ENCODE results near the gene MIGA1. TPM values are rescaled to one million over a fixed set of nuclear protein-coding genes. Genes with fewer than 3 reads are reported as not detected.

Gene MIGA1, protein sequence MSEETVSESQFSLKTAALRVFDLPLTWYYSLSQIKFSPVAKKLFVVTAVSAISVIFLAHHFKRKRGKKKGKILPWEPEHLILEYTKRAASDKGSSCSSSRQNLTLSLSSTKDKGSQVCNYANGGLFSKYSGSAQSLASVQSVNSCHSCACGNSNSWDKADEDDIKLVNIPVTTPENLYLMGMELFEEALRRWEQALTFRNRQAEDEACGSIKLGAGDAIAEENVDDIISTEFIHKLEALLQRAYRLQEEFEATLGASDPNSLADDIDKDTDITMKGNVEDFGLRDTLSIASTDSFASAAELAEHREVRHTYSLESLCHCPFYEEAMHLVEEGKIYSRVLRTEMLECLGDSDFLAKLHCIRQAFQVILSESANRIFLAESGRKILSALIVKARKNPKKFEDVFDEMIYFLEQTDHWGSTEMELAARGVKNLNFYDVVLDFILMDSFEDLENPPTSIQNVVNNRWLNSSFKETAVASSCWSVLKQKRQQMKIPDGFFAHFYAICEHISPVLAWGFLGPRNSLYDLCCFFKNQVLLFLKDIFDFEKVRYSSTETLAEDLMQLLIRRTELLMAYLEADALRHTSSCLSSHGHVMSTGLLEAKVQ
- polyA plus RNA-seq (2011; rRNA removed) (7.4 and 8.2 TPM in 2 replicates), polyA plus RNA-seq (2017; fragmentation: RNase III; extraction: RNeasy Plus Mini Kit Qiagen cat#74134 plus additional on column Dnase treatment) (6.1 to 6.5 TPM (median 6.2 TPM) in 3 replicates), polyA minus RNA-seq (2011; rRNA and poly(A)+ RNA removed) (5.9 and 6.1 TPM in 2 replicates)
- 1.3 and 1.7 TPM in 2 replicates for polyA plus RNA-seq (2012; cell fraction: cytosol; rRNA removed)
- polyA plus RNA-seq (2012; cell fraction: nucleus; rRNA removed): 0.88 and 1.2 TPM in 2 replicates

DNA sequence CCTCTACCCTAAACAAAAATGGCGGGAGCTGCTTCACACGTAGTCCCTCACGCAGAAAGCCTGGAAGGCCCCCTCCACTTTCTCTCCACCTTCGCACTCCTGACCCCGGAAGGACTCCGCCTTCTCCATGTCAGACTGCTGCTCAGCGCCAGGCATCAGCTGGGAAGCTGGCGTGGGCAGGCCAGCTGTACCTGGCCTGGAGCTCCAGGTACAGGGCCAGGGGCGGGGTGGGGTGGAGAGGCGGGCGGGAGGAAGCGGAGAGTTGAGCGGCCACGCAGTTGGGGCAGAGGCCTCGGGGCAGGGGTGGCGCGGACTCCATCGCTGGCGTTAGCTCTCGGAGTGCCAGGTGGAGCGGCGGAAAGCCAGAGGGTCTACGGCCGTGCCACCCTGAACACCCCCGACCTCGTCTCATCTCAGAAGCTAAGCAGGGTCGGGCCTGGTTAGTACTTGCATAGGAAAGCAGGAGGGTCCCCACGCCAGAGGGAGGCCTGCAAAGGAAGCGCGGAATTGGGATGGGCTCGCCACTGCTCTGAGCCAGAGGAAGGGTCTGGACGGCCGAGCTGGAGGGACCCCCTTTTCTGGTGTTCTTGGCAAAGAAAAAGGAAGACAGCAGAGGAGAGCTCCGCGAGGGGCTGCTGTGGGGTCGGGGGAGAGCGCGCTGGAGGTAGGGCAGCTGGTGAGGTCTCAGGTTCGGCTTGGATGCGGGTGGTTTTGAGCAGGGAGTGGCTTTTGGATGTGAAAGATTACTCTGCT is at the start of gene MIGA1:
Gene MIGA1 (plus strand): TSS at position 121 of the 753 bp plus-strand sequence. CDS start 3,604 bp downstream, outside the sequence.
- DNase-seq (ENCODE audit: low read depth in 1 of 2, low spot score in 1 of 2) (peak; percentile 57 to 86), FAIRE-seq (no peak), ATAC-seq (peak; percentile 99)
- peak within 1 kb of the TSS; percentile 86 for H3K4me2 ChIP-seq
- peaks cover 26% of the 10 kb centered on the region; the same call in 2 of the 3 replicates for H3K4me1 ChIP-seq
- H3K9me3 ChIP-seq: no peaks in the 10 kb centered on the region
- H3K27ac ChIP-seq: peak within 1 kb of the TSS; percentile 72 to 97
- peak within 1 kb of the TSS; percentile 76 for H3K4me3 ChIP-seq
- CTCF ChIA-PET: interaction anchor here (0.5 to 1.3 kb wide), 2 partner anchors 18 to 28 kb away, joined by 3 read pairs; no protein-coding TSS in a partner anchor
- POLR2A ChIA-PET: interaction anchor here (1.0 to 1.3 kb wide), 3 partner anchors 9 to 22 kb away, joined by 3 to 8 read pairs (median 3); partner anchors contain the start of gene USP33
- TF ChIP-seq SMC3 (IDR thresholded peaks at IDR 0.05) (no peak), FOSL2 (IDR thresholded peaks at IDR 0.05) (no peak), FOSL2 (CRISPR knock-in tag; IDR thresholded peaks at IDR 0.05) (no peak), TFCP2L1 (CRISPR knock-in tag; IDR thresholded peaks at IDR 0.05) (no peak), POLR2A (IDR thresholded peaks at IDR 0.05; ENCODE audit: low read length) (peak; percentile 54), JUN (IDR thresholded peaks at IDR 0.05) (peak; percentile 35 to 56; a peak in 2 of 5 replicates), RNF2 (IDR thresholded peaks at IDR 0.05; ENCODE audit: borderline replicate concordance, low read depth) (no peak), HOXA7 (CRISPR knock-in tag; IDR thresholded peaks at IDR 0.05) (no peak), NR3C1 (IDR thresholded peaks at IDR 0.05) (no peak)
- TF ChIP-seq, protein P1, sequence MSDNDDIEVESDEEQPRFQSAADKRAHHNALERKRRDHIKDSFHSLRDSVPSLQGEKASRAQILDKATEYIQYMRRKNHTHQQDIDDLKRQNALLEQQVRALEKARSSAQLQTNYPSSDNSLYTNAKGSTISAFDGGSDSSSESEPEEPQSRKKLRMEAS (IDR thresholded peaks at IDR 0.05): peak; percentile 56
- WGBS (ENCODE audit: missing lambda C conversion rate): 1% methylated on average over 10 of the region's 40 CpGs

DNA sequence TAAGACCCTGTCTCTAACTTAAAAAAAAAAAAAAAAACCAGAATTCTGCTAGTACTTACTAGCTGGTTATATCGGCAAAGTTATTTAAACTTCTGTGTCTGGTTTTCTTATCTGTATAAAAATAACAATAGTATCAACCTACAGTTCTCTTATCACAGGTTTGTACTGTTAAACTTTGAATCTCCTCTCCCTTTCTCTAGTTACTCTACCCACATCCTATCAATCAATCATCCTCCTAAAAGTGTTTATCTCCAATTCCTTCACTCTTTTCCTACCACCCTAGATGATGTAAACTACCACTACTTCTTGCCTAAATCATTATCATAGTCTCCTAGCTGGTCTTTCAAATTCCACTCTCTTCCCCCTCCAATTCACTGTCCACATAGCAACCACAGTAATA is 47.4 kb upstream of the MIGA1 start:
- FAIRE-seq (no peak), ATAC-seq (no peak), DNase-seq (ENCODE audit: low read depth in 1 of 2, low spot score in 1 of 2) (no peak)
- H3K4me2 ChIP-seq: no peak overlapping the region
- POLR2A ChIA-PET: no interaction called here
- H3K4me3 ChIP-seq: no peak overlapping the region
- H3K4me1 ChIP-seq: no peaks in the 10 kb centered on the region
- TF ChIP-seq, protein P2, sequence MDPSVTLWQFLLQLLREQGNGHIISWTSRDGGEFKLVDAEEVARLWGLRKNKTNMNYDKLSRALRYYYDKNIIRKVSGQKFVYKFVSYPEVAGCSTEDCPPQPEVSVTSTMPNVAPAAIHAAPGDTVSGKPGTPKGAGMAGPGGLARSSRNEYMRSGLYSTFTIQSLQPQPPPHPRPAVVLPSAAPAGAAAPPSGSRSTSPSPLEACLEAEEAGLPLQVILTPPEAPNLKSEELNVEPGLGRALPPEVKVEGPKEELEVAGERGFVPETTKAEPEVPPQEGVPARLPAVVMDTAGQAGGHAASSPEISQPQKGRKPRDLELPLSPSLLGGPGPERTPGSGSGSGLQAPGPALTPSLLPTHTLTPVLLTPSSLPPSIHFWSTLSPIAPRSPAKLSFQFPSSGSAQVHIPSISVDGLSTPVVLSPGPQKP (IDR thresholded peaks at IDR 0.05; ENCODE audit: low read depth, low read length): no peak
- TF ChIP-seq SREBF2 (IDR thresholded peaks at IDR 0.05) (no peak), JUN (IDR thresholded peaks at IDR 0.05) (no peak), MAZ (IDR thresholded peaks at IDR 0.05; ENCODE audit: borderline replicate concordance, low read depth, low read length) (no peak), KDM1A (IDR thresholded peaks at IDR 0.05; ENCODE audit: low read depth) (no peak), CBX2 (IDR thresholded peaks at IDR 0.05; ENCODE audit: borderline replicate concordance, low read depth) (no peak), ESRRA (IDR thresholded peaks at IDR 0.05; ENCODE audit: borderline replicate concordance, low read length) (no peak), NR3C1 (IDR thresholded peaks at IDR 0.05) (no peak), RAD21 (conservative IDR thresholded peaks at IDR 0.05 in 1 of 2, IDR thresholded peaks at IDR 0.05 in 1 of 2) (no peak)
- TF ChIP-seq, protein P3, sequence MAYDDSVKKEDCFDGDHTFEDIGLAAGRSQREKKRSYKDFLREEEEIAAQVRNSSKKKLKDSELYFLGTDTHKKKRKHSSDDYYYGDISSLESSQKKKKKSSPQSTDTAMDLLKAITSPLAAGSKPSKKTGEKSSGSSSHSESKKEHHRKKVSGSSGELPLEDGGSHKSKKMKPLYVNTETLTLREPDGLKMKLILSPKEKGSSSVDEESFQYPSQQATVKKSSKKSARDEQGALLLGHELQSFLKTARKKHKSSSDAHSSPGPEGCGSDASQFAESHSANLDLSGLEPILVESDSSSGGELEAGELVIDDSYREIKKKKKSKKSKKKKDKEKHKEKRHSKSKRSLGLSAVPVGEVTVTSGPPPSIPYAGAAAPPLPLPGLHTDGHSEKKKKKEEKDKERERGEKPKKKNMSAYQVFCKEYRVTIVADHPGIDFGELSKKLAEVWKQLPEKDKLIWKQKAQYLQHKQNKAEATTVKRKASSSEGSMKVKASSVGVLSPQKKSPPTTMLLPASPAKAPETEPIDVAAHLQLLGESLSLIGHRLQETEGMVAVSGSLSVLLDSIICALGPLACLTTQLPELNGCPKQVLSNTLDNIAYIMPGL (CRISPR knock-in tag; IDR thresholded peaks at IDR 0.05; ENCODE audit: borderline replicate concordance): no peak
- TF ChIP-seq, protein P4, sequence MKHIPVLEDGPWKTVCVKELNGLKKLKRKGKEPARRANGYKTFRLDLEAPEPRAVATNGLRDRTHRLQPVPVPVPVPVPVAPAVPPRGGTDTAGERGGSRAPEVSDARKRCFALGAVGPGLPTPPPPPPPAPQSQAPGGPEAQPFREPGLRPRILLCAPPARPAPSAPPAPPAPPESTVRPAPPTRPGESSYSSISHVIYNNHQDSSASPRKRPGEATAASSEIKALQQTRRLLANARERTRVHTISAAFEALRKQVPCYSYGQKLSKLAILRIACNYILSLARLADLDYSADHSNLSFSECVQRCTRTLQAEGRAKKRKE (CRISPR knock-in tag; IDR thresholded peaks at IDR 0.05; ENCODE audit: low read depth): no peak
- TF ChIP-seq, protein P5, sequence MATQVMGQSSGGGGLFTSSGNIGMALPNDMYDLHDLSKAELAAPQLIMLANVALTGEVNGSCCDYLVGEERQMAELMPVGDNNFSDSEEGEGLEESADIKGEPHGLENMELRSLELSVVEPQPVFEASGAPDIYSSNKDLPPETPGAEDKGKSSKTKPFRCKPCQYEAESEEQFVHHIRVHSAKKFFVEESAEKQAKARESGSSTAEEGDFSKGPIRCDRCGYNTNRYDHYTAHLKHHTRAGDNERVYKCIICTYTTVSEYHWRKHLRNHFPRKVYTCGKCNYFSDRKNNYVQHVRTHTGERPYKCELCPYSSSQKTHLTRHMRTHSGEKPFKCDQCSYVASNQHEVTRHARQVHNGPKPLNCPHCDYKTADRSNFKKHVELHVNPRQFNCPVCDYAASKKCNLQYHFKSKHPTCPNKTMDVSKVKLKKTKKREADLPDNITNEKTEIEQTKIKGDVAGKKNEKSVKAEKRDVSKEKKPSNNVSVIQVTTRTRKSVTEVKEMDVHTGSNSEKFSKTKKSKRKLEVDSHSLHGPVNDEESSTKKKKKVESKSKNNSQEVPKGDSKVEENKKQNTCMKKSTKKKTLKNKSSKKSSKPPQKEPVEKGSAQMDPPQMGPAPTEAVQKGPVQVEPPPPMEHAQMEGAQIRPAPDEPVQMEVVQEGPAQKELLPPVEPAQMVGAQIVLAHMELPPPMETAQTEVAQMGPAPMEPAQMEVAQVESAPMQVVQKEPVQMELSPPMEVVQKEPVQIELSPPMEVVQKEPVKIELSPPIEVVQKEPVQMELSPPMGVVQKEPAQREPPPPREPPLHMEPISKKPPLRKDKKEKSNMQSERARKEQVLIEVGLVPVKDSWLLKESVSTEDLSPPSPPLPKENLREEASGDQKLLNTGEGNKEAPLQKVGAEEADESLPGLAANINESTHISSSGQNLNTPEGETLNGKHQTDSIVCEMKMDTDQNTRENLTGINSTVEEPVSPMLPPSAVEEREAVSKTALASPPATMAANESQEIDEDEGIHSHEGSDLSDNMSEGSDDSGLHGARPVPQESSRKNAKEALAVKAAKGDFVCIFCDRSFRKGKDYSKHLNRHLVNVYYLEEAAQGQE (IDR thresholded peaks at IDR 0.05): no peak
- WGBS (ENCODE audit: missing lambda C conversion rate): 87% methylated on average over 1 of the region's 1 CpG
- no peak overlapping the region for H3K27ac ChIP-seq
- CTCF ChIA-PET: no interaction called here
- H3K9me3 ChIP-seq: no peaks in the 10 kb centered on the region
